CD14-positive monocyte (primary cell): Measurements from ENCODE around the gene SSR4. TPM values are rescaled to one million over a fixed set of nuclear protein-coding genes. Genes with fewer than 3 reads are reported as not detected.

Experiments used
- DNase-seq, 3 donors: peaks; one replicate each; pipeline ENCODE4 v3.0.0-alpha.2; 2011 to 2022
- H2AFZ ChIP-seq: 2 replicates; pipeline ENCODE4 v1.6.0; 2012; ENCODE audit warnings: mild to moderate bottlenecking, low read depth, low read length, inconsistent platforms; ENCODE audit not compliant: insufficient read depth, poor library complexity, severe bottlenecking
- H3K27ac ChIP-seq, 2 donors: 1 replicate in 1 of 2; 2 replicates in 1 of 2; pipeline ENCODE4 v1.5.1; 2012 to 2013; ENCODE audit warnings: low read length in 2 of 2, control low read depth in 1 of 2, inconsistent platforms in 1 of 2, low read depth in 1 of 2, mild to moderate bottlenecking in 1 of 2
- H3K27me3 ChIP-seq, 2 donors: one replicate each; pipeline versions ENCODE4 v1.6.0 to v1.6.1; 2011 to 2013; ENCODE audit warnings: low read length in 2 of 2; ENCODE audit not compliant: control insufficient read depth in 2 of 2, insufficient read depth in 2 of 2
- H3K36me3 ChIP-seq, 2 donors: replicated peaks in 1 of 2; 1 replicate in 1 of 2; 2 replicates in 1 of 2; pipeline versions ENCODE4 v1.5.1 to v1.6.1; 2012 to 2013; ENCODE audit warnings: low read length in 2 of 2, control low read depth in 1 of 2, inconsistent platforms in 1 of 2, mild to moderate bottlenecking in 1 of 2; ENCODE audit not compliant: insufficient read depth in 2 of 2, control insufficient read depth in 1 of 2
- H3K4me1 ChIP-seq, 2 donors: 1 replicate in 1 of 2; 2 replicates in 1 of 2; pipeline versions ENCODE4 v1.5.1 to v1.6.1; 2012 to 2013; ENCODE audit warnings: low read length in 2 of 2, control low read depth in 1 of 2, inconsistent platforms in 1 of 2, mild to moderate bottlenecking in 1 of 2, moderate library complexity in 1 of 2; ENCODE audit not compliant: insufficient read depth in 2 of 2, control insufficient read depth in 1 of 2
- H3K4me2 ChIP-seq: replicated peaks from 2 replicates; pipeline ENCODE3; 2012; ENCODE audit warnings: low read length, moderate library complexity, mild to moderate bottlenecking; ENCODE audit not compliant: poor library complexity, severe bottlenecking; ENCODE audit errors: extremely low read depth
- H3K4me3 ChIP-seq, 3 experiments: fragments of 200-600 bp in 1 of 3; sonication (generic) in 1 of 3; replicated peaks in 1 of 3; 1 replicate in 2 of 3; 2 replicates in 1 of 3; pipeline ENCODE4 v1.5.1; 2011 to 2013; ENCODE audit warnings: low read length in 3 of 3, mild to moderate bottlenecking in 3 of 3, control low read depth in 2 of 3, low read depth in 2 of 3, inconsistent platforms in 1 of 3, moderate library complexity in 1 of 3
- H3K79me2 ChIP-seq: 2 replicates; pipeline ENCODE4 v1.6.0; 2012; ENCODE audit warnings: mild to moderate bottlenecking, control low read depth, inconsistent platforms, low read length, moderate library complexity; ENCODE audit not compliant: insufficient read depth
- H3K9ac ChIP-seq: 2 replicates; pipeline ENCODE4 v1.6.0; 2017; ENCODE audit warnings: low read length, mild to moderate bottlenecking; ENCODE audit not compliant: insufficient read depth, poor library complexity, severe bottlenecking
- H3K9me3 ChIP-seq, 2 donors: replicated peaks in 1 of 2; 1 replicate in 1 of 2; 2 replicates in 1 of 2; pipeline versions ENCODE4 v1.5.1 to v1.6.1; 2012 to 2013; ENCODE audit warnings: low read length in 2 of 2, control low read depth in 1 of 2; ENCODE audit not compliant: control insufficient read depth in 1 of 2, insufficient read depth in 1 of 2
- H4K20me1 ChIP-seq: 2 replicates; pipeline ENCODE4 v1.6.0; 2012; ENCODE audit warnings: mild to moderate bottlenecking, low read length, control low read depth, moderate library complexity; ENCODE audit not compliant: insufficient read depth
- H3K27ac Mint-ChIP-seq, 7 donors: one replicate each; pipeline ENCODE4 v1.8.0; 2020; ENCODE audit warnings: mild to moderate bottlenecking in 7 of 7, mixed read lengths in 7 of 7, moderate library complexity in 6 of 7, inconsistent platforms in 2 of 7
- H3K27me3 Mint-ChIP-seq, 3 donors: one replicate each; pipeline ENCODE4 v1.8.0; 2021 to 2022; ENCODE audit warnings: low read depth in 3 of 3, mild to moderate bottlenecking in 3 of 3, mixed read lengths in 3 of 3, moderate library complexity in 3 of 3, inconsistent platforms in 1 of 3
- H3K36me3 Mint-ChIP-seq, 2 donors: one replicate each; pipeline ENCODE4 v1.8.0; 2020; ENCODE audit warnings: mixed read lengths in 2 of 2, inconsistent platforms in 1 of 2, mild to moderate bottlenecking in 1 of 2
- H3K4me1 Mint-ChIP-seq: one replicate; pipeline ENCODE4 v1.8.0; 2020; ENCODE audit warnings: mild to moderate bottlenecking, mixed read lengths
- H3K4me3 Mint-ChIP-seq, 2 donors: one replicate each; pipeline ENCODE4 v1.8.0; 2020; ENCODE audit warnings: mild to moderate bottlenecking in 2 of 2, mixed read lengths in 2 of 2, moderate library complexity in 1 of 2
- H3K9me3 Mint-ChIP-seq, 7 donors: one replicate each; pipeline ENCODE4 v1.8.0; 2020 to 2022; ENCODE audit warnings: mixed read lengths in 7 of 7, mild to moderate bottlenecking in 6 of 7, moderate library complexity in 6 of 7, inconsistent platforms in 2 of 7
- CTCF ChIP-seq: fragments of 200-600 bp; IDR thresholded peaks from one replicate; pipeline ENCODE4 v1.8.0; 2022; ENCODE audit warnings: antibody characterized with exemption, mild to moderate bottlenecking
- WGBS: methylation state at CpG from one replicate; pipeline ENCODE4 v1.1.5; 2013; ENCODE audit warnings: missing lambda C conversion rate; ENCODE audit not compliant: insufficient coverage; 5-methylcytosine and 5-hydroxymethylcytosine counted together
- intact Hi-C, 2 donors: fragments of 100-400 bp; cut with micrococcal nuclease; formaldehyde crosslinking; loops; one replicate each; pipeline versions ENCODE4 v1.15.0 to v1.15.1; 2023
- polyA plus RNA-seq, 3 donors: library from polyadenylated mRNA; depleted of rRNA in 1 of 3; unstranded in 2 of 3; stranded (reverse) in 1 of 3; fragments of 300-500 nt in 2 of 3; fragments of >200 nt in 1 of 3; fragmentation: Illumina TruSeq in 2 of 3; gene quantifications; 1 replicate in 2 of 3; 2 replicates in 1 of 3; pipeline ENCODE4 v1.2.3, GENCODE V29; 2012 to 2021

SSR4 gene
- polyA plus RNA-seq, 3 donors = 201 to 419 (median 362) TPM

DNA sequence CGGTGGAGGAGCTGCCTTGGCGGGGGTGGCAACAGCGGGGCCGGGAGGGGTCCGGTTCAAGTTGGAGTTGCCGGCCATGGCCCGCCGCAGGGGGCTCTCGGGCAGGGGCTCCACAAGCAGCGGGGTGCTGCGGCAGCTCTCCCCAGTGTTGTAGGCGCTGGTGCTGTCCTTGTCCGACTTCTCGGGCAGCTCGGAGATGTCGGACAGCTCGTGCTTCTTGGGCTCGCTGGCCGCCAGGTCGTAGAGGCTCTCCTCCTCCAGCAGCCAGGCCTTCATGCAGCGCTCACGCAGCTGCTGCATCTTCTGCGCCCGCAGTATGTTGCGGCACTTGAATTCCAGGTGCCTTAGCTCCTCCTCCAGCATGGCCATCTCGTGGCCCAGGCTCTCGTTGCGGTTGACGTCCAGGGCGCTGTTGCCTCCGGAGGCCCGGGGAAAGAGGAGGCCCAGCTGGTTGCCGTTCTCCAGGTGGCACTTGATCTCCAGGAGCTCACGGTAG, 9.7 kb downstream of the SSR4 start:
- Mint-ChIP-seq H3K27me3 (peaks cover 8 to 27% (median 17%) of the 10 kb centered on the region in 3 donors), H3K36me3 (peaks cover 0 to 6% of the 10 kb centered on the region in 2 donors), H3K9me3 (peaks cover 0 to 27% (median 6%) of the 10 kb centered on the region in 7 donors), H3K27ac (no peak overlapping the region), H3K4me3 (no peak overlapping the region), H3K4me1 (no peaks in the 10 kb centered on the region)
- Histone ChIP-seq H3K4me3 (no peak overlapping the region), H3K36me3 (no peaks in the 10 kb centered on the region), H3K4me1 (no peaks in the 10 kb centered on the region), H3K9me3 (no peaks in the 10 kb centered on the region), H3K9ac (no peak overlapping the region), H3K79me2 (no peaks in the 10 kb centered on the region), H3K27me3 (no peaks in the 10 kb centered on the region), H3K27ac (no peak overlapping the region), H2AFZ (no peak overlapping the region), H4K20me1 (no peaks in the 10 kb centered on the region), H3K4me2 (no peak overlapping the region)
- no peak for DNase-seq
- TF ChIP-seq CTCF = no peak
- intact Hi-C loops = no loop called here
- WGBS = 95% methylated on average over 17 of the region's 34 CpGs

- H3K4me2 ChIP-seq = no peak overlapping the region
- no peak overlapping the region for H3K4me3 ChIP-seq
- Mint-ChIP-seq H3K27me3 (peaks cover 8 to 27% (median 17%) of the 10 kb centered on the region in 3 donors), H3K4me3 (no peak overlapping the region), H3K36me3 (peaks cover 0 to 4% of the 10 kb centered on the region in 2 donors), H3K9me3 (peaks cover 0 to 23% (median 6%) of the 10 kb centered on the region in 7 donors), H3K4me1 (no peaks in the 10 kb centered on the region), H3K27ac (no peak overlapping the region)
- no peak overlapping the region for H2AFZ ChIP-seq
- TF ChIP-seq CTCF = no peak
- H3K27me3 ChIP-seq = no peaks in the 10 kb centered on the region
- H3K4me1 ChIP-seq = no peaks in the 10 kb centered on the region
- no peaks in the 10 kb centered on the region for H3K79me2 ChIP-seq
- no peak for DNase-seq
- H3K27ac ChIP-seq = no peak overlapping the region
- no peaks in the 10 kb centered on the region for H4K20me1 ChIP-seq
- H3K9ac ChIP-seq = no peak overlapping the region
- H3K36me3 ChIP-seq = no peaks in the 10 kb centered on the region
- intact Hi-C loops = no loop called here
- 94% methylated on average over 11 of the region's 25 CpGs for WGBS
- H3K9me3 ChIP-seq = no peaks in the 10 kb centered on the region
Observed at GRCh38 chrX:153804621-153805020, 10.2 kb downstream of the SSR4 start.
